ENCODE measurements around the gene RPRD1B. TPM values are rescaled to one million over a fixed set of nuclear protein-coding genes. Genes with fewer than 3 reads are reported as not detected.

The RPRD1B gene
- total RNA-seq (2014; rRNA removed) (40.1 and 43.6 TPM in 2 replicates), Bru-seq, nascent RNA (percentile 93 among the genes with signal in this experiment), BruChase-seq, experiment 1, labeled RNA remaining after a 6-hour chase (percentile 91 among the genes with signal in this experiment), BruChase-seq, experiment 2, labeled RNA remaining after a 2-hour chase (percentile 94 among the genes with signal in this experiment)
- long read RNA-seq, transcript RPRD1B-201 (7 exons, 3,874 nt): major isoform, 33 of 48 reads
- long read RNA-seq, partial matches to known transcripts: 1 of 48 reads
- long read RNA-seq, other reads (novel, unspliced or antisense): 14 of 48 reads

DNA sequence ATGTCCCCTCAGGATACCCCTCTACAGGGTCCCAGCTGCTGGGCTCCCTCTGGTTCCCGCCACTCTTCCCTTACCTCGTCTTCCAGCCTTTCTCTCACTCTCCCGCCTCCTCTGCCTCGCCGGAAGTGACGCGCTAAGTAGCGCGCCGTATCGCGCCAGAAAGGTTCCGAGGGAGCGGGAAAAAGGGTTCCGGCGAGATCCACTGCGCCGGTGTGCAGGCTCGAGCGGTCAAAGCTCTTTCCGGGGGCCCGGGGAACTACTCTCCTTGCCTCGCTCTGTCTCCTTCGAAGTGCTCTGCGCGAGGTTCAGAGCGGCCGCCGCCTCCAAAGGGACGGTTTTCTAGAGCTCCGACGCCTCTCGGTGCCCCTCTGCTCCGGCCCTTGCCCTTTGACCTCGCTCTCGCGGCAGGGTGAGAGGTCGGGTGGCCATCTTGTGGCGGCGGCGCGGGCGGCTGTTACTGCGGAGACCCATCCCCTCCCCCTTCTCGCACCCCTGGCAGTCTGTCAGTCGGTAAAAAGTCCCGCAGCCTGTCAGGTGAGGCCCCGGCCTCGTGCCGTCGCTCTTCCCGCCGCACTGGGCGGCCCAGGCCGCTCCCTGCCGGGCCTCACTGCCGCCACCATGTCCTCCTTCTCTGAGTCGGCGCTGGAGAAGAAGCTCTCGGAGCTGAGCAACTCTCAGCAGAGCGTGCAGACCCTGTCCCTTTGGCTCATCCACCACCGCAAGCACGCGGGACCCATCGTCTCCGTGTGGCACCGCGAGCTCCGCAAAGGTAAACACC lies at the start of gene RPRD1B, which contains the start of gene TTI1:
Gene RPRD1B, plus strand, starts transcription at position 417 of the 778 bp plus-strand sequence. Its CDS starts 202 bp downstream, at position 619.
Gene TTI1, minus strand, starts transcription at position 127 of the 778 bp plus-strand sequence. CDS start 19,640 bp downstream, outside the sequence.
- Histone ChIP-seq H3K9me2 (replicated peaks; ENCODE audit: low read length) (no peaks in the 10 kb centered on the region), H3K27me3 (ENCODE audit: low read length) (no peaks in the 10 kb centered on the region), H3K9me3 (ENCODE audit: low read length) (no peaks in the 10 kb centered on the region), H3K79me2 (ENCODE audit: low read length) (peaks cover 100% of the 10 kb centered on the region), H3K27ac (ENCODE audit: low read length) (peak within 1 kb of the TSS; percentile 75), H3K36me3 (ENCODE audit: low read depth, low read length) (peaks cover 11% of the 10 kb centered on the region; the same call in 1 of the 2 replicates), H2AFZ (ENCODE audit: low read length) (peak within 1 kb of the TSS; percentile 86), H4K20me1 (ENCODE audit: low read length) (peaks cover 9% of the 10 kb centered on the region), H3F3A (ENCODE audit: low read length, unreplicated experiment) (no peaks in the 10 kb centered on the region), H3K4me2 (ENCODE audit: low read length) (peak within 1 kb of the TSS; percentile 86), H3K4me3 (ENCODE audit: low read length) (peak within 1 kb of the TSS; percentile 94), H3K4me1 (ENCODE audit: insufficient read depth, low read length) (peaks cover 63% of the 10 kb centered on the region), H3K9ac (ENCODE audit: low read length) (peak within 1 kb of the TSS; percentile 98)
- BruUV-seq (replicated peaks): no TSS peak
- ATAC-seq: peak; percentile 85
- TF ChIP-seq EZH2 (IDR thresholded peaks at IDR 0.05; ENCODE audit: low read length, unreplicated experiment) (no peak), CTCF (conservative IDR thresholded peaks at IDR 0.05; ENCODE audit: low read depth, low read length) (no peak), EZH2phosphoT487 (IDR thresholded peaks at IDR 0.05; ENCODE audit: borderline replicate concordance, low read length) (no peak)
- ChIA-PET POLR2A (ENCODE audit: unreplicated experiment) (interaction anchor here (0.7 to 1.4 kb wide), 3 partner anchors 10 to 76 kb away, joined by 3 to 5 read pairs (median 3); no protein-coding TSS in a partner anchor), CTCF (interaction anchor here (0.5 kb wide), 1 partner anchor 41 kb away, joined by 3 read pairs; no protein-coding TSS in a partner anchor)
- DNase-seq: peak; percentile 95
- intact Hi-C loops (cut with micrococcal nuclease): no loop called here

- H3K79me2 ChIP-seq (ENCODE audit: low read length): no peaks in the 10 kb centered on the region
- no peak overlapping the region for H2AFZ ChIP-seq (ENCODE audit: low read length)
- no peak for DNase-seq
- H4K20me1 ChIP-seq (ENCODE audit: low read length): no peaks in the 10 kb centered on the region
- no peaks in the 10 kb centered on the region for H3F3A ChIP-seq (ENCODE audit: low read length, unreplicated experiment)
- intact Hi-C loops (cut with micrococcal nuclease): no loop called here
- no peak overlapping the region for H3K4me3 ChIP-seq (ENCODE audit: low read length)
- CTCF ChIA-PET: interaction anchor here (0.5 kb wide), 1 partner anchor 9 kb away, joined by 7 read pairs; no protein-coding TSS in a partner anchor
- ATAC-seq: no peak
- no peak overlapping the region for H3K9ac ChIP-seq (ENCODE audit: low read length)
- H3K27me3 ChIP-seq (ENCODE audit: low read length): no peaks in the 10 kb centered on the region
- no peaks in the 10 kb centered on the region for H3K9me3 ChIP-seq (ENCODE audit: low read length)
- peaks cover 31% of the 10 kb centered on the region for H3K4me1 ChIP-seq (ENCODE audit: insufficient read depth, low read length)
- POLR2A ChIA-PET (ENCODE audit: unreplicated experiment): no interaction called here
- no peak overlapping the region for H3K27ac ChIP-seq (ENCODE audit: low read length)
- TF ChIP-seq EZH2 (IDR thresholded peaks at IDR 0.05; ENCODE audit: low read length, unreplicated experiment): no peak
- no peak for TF ChIP-seq EZH2phosphoT487 (IDR thresholded peaks at IDR 0.05; ENCODE audit: borderline replicate concordance, low read length)
- no peak for TF ChIP-seq CTCF (conservative IDR thresholded peaks at IDR 0.05; ENCODE audit: low read depth, low read length)
- H3K4me2 ChIP-seq (ENCODE audit: low read length): no peak overlapping the region
- no peaks in the 10 kb centered on the region for H3K9me2 ChIP-seq (replicated peaks; ENCODE audit: low read length)
- BruUV-seq (replicated peaks): no TSS peak
- peaks cover 17% of the 10 kb centered on the region; the same call in 1 of the 2 replicates for H3K36me3 ChIP-seq (ENCODE audit: low read depth, low read length)
Measured at GRCh38 chr20:37984018-37984785, 49.3 kb upstream of the RPRD1B start.
